ENCODE data around the gene IGF1R. TPM values are rescaled to one million over a fixed set of nuclear protein-coding genes. Genes with fewer than 3 reads are reported as not detected.

IGF1R gene
- total RNA-seq, 2 donors from 2014 or later = 115 to 119 TPM

GRCh38 chr15:98863983-98864382 lies 215.6 kb downstream of the IGF1R start:
- Histone ChIP-seq H3K36me3 (ENCODE audit: control insufficient read depth, insufficient read depth, low read length) (no peaks in the 10 kb centered on the region), H3K9ac (ENCODE audit: extremely low read depth, low read length, poor library complexity, severe bottlenecking) (no peak overlapping the region), H3K27me3 (ENCODE audit: control insufficient read depth, insufficient read depth, low read length, poor library complexity, severe bottlenecking) (no peaks in the 10 kb centered on the region), H3K9me3 (ENCODE audit: control insufficient read depth, low read length) (no peaks in the 10 kb centered on the region), H3K27ac (ENCODE audit: low read depth, low read length) (no peak overlapping the region), H3K4me3 (ENCODE audit: low read length) (no peak overlapping the region), H3K4me1 (ENCODE audit: control insufficient read depth, insufficient read depth, low read length) (no peaks in the 10 kb centered on the region)
- no peak overlapping the region for H3K27ac Mint-ChIP-seq
- no peaks in the 10 kb centered on the region for H3K9me3 Mint-ChIP-seq
- peaks cover 60% of the 10 kb centered on the region for H3K4me1 Mint-ChIP-seq
- H3K36me3 Mint-ChIP-seq (ENCODE audit: low read depth) = no peaks in the 10 kb centered on the region
- no peak overlapping the region for H3K4me3 Mint-ChIP-seq
- no peak for DNase-seq
- TF ChIP-seq CTCF (conservative IDR thresholded peaks at IDR 0.05) = no peak
- H3K27me3 Mint-ChIP-seq (ENCODE audit: insufficient read depth) = no peaks in the 10 kb centered on the region

GRCh38 chr15:98865397-98866339 lies 217.3 kb downstream of the IGF1R start:
- H3K4me1 ChIP-seq (ENCODE audit: control insufficient read depth, insufficient read depth, low read length) = no peaks in the 10 kb centered on the region
- no peak overlapping the region for H3K9ac ChIP-seq (ENCODE audit: extremely low read depth, low read length, poor library complexity, severe bottlenecking)
- Mint-ChIP-seq H3K9me3 (no peaks in the 10 kb centered on the region), H3K4me3 (peak overlapping the region; percentile 46), H3K27me3 (ENCODE audit: insufficient read depth) (no peaks in the 10 kb centered on the region), H3K36me3 (ENCODE audit: low read depth) (no peaks in the 10 kb centered on the region), H3K27ac (peak overlapping the region; percentile 82), H3K4me1 (peaks cover 45% of the 10 kb centered on the region)
- H3K27me3 ChIP-seq (ENCODE audit: control insufficient read depth, insufficient read depth, low read length, poor library complexity, severe bottlenecking) = no peaks in the 10 kb centered on the region
- no peak for DNase-seq
- no peak for TF ChIP-seq CTCF (conservative IDR thresholded peaks at IDR 0.05)
- H3K4me3 ChIP-seq (ENCODE audit: low read length) = no peak overlapping the region
- WGBS, 2 experiments (ENCODE audit: insufficient coverage in 1 of 2, insufficient read length in 1 of 2) = 83 to 88% methylated on average over 33 to 50 of the region's 50 CpGs
- peak overlapping the region; percentile 89 for H3K27ac ChIP-seq (ENCODE audit: low read depth, low read length)
- no peaks in the 10 kb centered on the region for H3K36me3 ChIP-seq (ENCODE audit: control insufficient read depth, insufficient read depth, low read length)
- no peaks in the 10 kb centered on the region for H3K9me3 ChIP-seq (ENCODE audit: control insufficient read depth, low read length)

- no peak for DNase-seq
- peak overlapping the region; percentile 89 for H3K27ac ChIP-seq (ENCODE audit: low read depth, low read length)
- TF ChIP-seq CTCF (conservative IDR thresholded peaks at IDR 0.05) = no peak
Measured at GRCh38 chr15:98866511-98866910, 218.2 kb downstream of the IGF1R start.

More at GRCh38 chr15:98866511-98866910, 218.2 kb downstream of the IGF1R start:
- 64 to 65% methylated on average over 8 to 11 of the region's 11 CpGs for WGBS, 2 experiments (ENCODE audit: insufficient coverage in 1 of 2, insufficient read length in 1 of 2)
- Histone ChIP-seq H3K4me3 (ENCODE audit: low read length) (peak overlapping the region; percentile 15), H3K4me1 (ENCODE audit: control insufficient read depth, insufficient read depth, low read length) (no peaks in the 10 kb centered on the region), H3K27me3 (ENCODE audit: control insufficient read depth, insufficient read depth, low read length, poor library complexity, severe bottlenecking) (no peaks in the 10 kb centered on the region), H3K9ac (ENCODE audit: extremely low read depth, low read length, poor library complexity, severe bottlenecking) (no peak overlapping the region), H3K9me3 (ENCODE audit: control insufficient read depth, low read length) (no peaks in the 10 kb centered on the region), H3K36me3 (ENCODE audit: control insufficient read depth, insufficient read depth, low read length) (no peaks in the 10 kb centered on the region)
- no peaks in the 10 kb centered on the region for H3K36me3 Mint-ChIP-seq (ENCODE audit: low read depth)
- peak overlapping the region; percentile 46 for H3K4me3 Mint-ChIP-seq
- H3K27me3 Mint-ChIP-seq (ENCODE audit: insufficient read depth) = no peaks in the 10 kb centered on the region
- peaks cover 36% of the 10 kb centered on the region for H3K4me1 Mint-ChIP-seq
- no peaks in the 10 kb centered on the region for H3K9me3 Mint-ChIP-seq
- H3K27ac Mint-ChIP-seq = peak overlapping the region; percentile 88
